K562 (cell line): Measurements from ENCODE around the gene FOSL2. TPM values are rescaled to one million over a fixed set of nuclear protein-coding genes. Genes with fewer than 3 reads are reported as not detected.
A peak's percentile ranks its signal among the peaks of the same experiment; 100 is the strongest.

Experiments
- ATAC-seq: fragments of 200-7000 bp; cut with Tn5 transposase; 3 replicates; pipeline ENCODE4 v1.9.1; 2020; ENCODE audit warnings: moderate library complexity
- BruUV-seq: library from RNA; stranded (reverse); fragments of 400-500 nt; replicated peaks from 2 replicates; lab custom pipeline; 2021; lab: Mats Ljungman, UMichigan
- CTCF ChIA-PET: fragments of 300-600 bp; formaldehyde crosslinking; extraction: SDS; loops from one replicate; lab custom pipeline; 2021; ENCODE audit warnings: low intra/inter-chr PET ratio; lab: Yijun Ruan, JAX
- POLR2A ChIA-PET: fragments of 300-600, 350-650 bp; sonication (Branson Sonifier 250); formaldehyde crosslinking; extraction: SDS; loops from one replicate; lab custom pipeline; 2021; ENCODE audit warnings: antibody characterized with exemption, inconsistent platforms; lab: Yijun Ruan, JAX
- DNase-seq, 4 experiments: peaks; one replicate each; pipeline versions ENCODE4 v3.0.0 to v3.0.0-alpha.2; 2011 to 2018; ENCODE audit warnings: low spot score in 3 of 4, mixed read lengths in 3 of 4; ENCODE audit errors: extremely low read depth in 1 of 4
- FAIRE-seq: peaks from 2 replicates; lab custom pipeline; 2011; peaks lifted over from hg19 to GRCh38; lab: Jason Lieb, UNC
- H2AFZ ChIP-seq: 2 replicates; pipeline ENCODE4 v1.6.0; 2011; ENCODE audit warnings: low read depth, low read length, control low read depth, inconsistent platforms
- H3K27ac ChIP-seq: fragments of 200-600 bp; 3 replicates; pipeline ENCODE4 v1.8.0; 2011; ENCODE audit warnings: low read depth, mild to moderate bottlenecking, control low read depth, inconsistent platforms, low read length, moderate library complexity, mixed read lengths; ENCODE audit errors: extremely low read depth
- H3K27me3 ChIP-seq, 2 experiments: fragments of 300-600 bp in 1 of 2; 2 replicates in 1 of 2; 3 replicates in 1 of 2; pipeline versions ENCODE4 v1.6.0 to v1.8.0; 2011; ENCODE audit warnings: inconsistent platforms in 2 of 2, low read length in 2 of 2, mild to moderate bottlenecking in 1 of 2, mixed read lengths in 1 of 2, moderate library complexity in 1 of 2; ENCODE audit not compliant: control insufficient read depth in 2 of 2, insufficient read depth in 2 of 2
- H3K36me3 ChIP-seq: fragments of 300-600 bp; 3 replicates; pipeline ENCODE4 v1.8.0; 2011; ENCODE audit warnings: mild to moderate bottlenecking, low read length, inconsistent platforms; ENCODE audit not compliant: control insufficient read depth, insufficient read depth
- H3K4me1 ChIP-seq, 2 experiments: fragments of 200-600 bp in 1 of 2; replicated peaks in 1 of 2; 2 replicates in 1 of 2; 3 replicates in 1 of 2; pipeline versions ENCODE4 v1.5.1 to v1.8.0; 2011; ENCODE audit warnings: inconsistent platforms in 2 of 2, low read length in 2 of 2, mild to moderate bottlenecking in 1 of 2, mixed read lengths in 1 of 2, moderate library complexity in 1 of 2; ENCODE audit not compliant: control insufficient read depth in 2 of 2, insufficient read depth in 2 of 2
- H3K4me2 ChIP-seq: 2 replicates; pipeline ENCODE4 v1.6.1; 2011; ENCODE audit warnings: low read length, control low read depth, inconsistent platforms, mixed read lengths; ENCODE audit not compliant: insufficient read depth
- H3K4me3 ChIP-seq: fragments of 200-600 bp; sonication (generic), shearing (Covaris generic); 2 replicates; pipeline ENCODE4 v1.5.1; 2016; ENCODE audit warnings: control low read depth, inconsistent platforms
- H3K79me2 ChIP-seq: fragments of 200-600 bp; 3 replicates; pipeline ENCODE4 v1.8.0; 2011; ENCODE audit warnings: low read length, inconsistent platforms; ENCODE audit not compliant: control insufficient read depth, insufficient read depth
- H3K9ac ChIP-seq, 2 experiments: 2 replicates each; pipeline versions ENCODE4 v1.6.0 to v1.6.1; 2011; ENCODE audit warnings: low read depth in 2 of 2, low read length in 2 of 2, control low read depth in 1 of 2, inconsistent platforms in 1 of 2, mild to moderate bottlenecking in 1 of 2, mixed read lengths in 1 of 2; ENCODE audit not compliant: insufficient read depth in 1 of 2
- H3K9me1 ChIP-seq: one replicate; pipeline ENCODE4 v1.6.0; 2011; ENCODE audit warnings: inconsistent platforms, mild to moderate bottlenecking, low read length, moderate library complexity; ENCODE audit not compliant: control insufficient read depth, insufficient read depth
- H3K9me3 ChIP-seq: replicated peaks from 2 replicates; pipeline ENCODE4 v1.5.1; 2011; ENCODE audit warnings: low read depth, low read length, inconsistent platforms; ENCODE audit not compliant: control insufficient read depth, insufficient read depth
- H4K20me1 ChIP-seq: replicated peaks from 2 replicates; pipeline ENCODE4 v1.6.1; 2011; ENCODE audit warnings: low read length, inconsistent platforms, mixed read lengths; ENCODE audit not compliant: control insufficient read depth, insufficient read depth
- EHMT2 ChIP-seq: fragments of 450-650 bp; IDR thresholded peaks from 2 replicates; pipeline ENCODE4 v1.6.1; 2018; ENCODE audit warnings: antibody characterized with exemption
- ELK3 ChIP-seq: fragments of 450-650 bp; formaldehyde crosslinking; IDR thresholded peaks from 2 replicates; pipeline ENCODE4 v1.4.0; 2020; ENCODE audit warnings: mild to moderate bottlenecking
- FOSL1 ChIP-seq: fragments of 200-800 bp; sonication (Bioruptor generic); conservative IDR thresholded peaks from 2 replicates; pipeline ENCODE4 v1.6.1; 2016; ENCODE audit warnings: missing genetic modification characterization, missing compliant biosample characterization
- FOXO4 ChIP-seq: fragments of 450-650 bp; formaldehyde crosslinking; IDR thresholded peaks from 2 replicates; pipeline ENCODE4 v1.4.0; 2020; ENCODE audit warnings: mild to moderate bottlenecking, moderate library complexity
- FOXP1 ChIP-seq: sonication (generic); formaldehyde crosslinking; IDR thresholded peaks from 2 replicates; pipeline ENCODE4 v1.8.0; 2022; ENCODE audit warnings: mild to moderate bottlenecking, missing genetic modification reagents
- GABPB2 ChIP-seq: fragments of 250-450 bp; sonication (Bioruptor Pico); conservative IDR thresholded peaks from 2 replicates; pipeline ENCODE4 v1.5.1; 2021; ENCODE audit warnings: mild to moderate bottlenecking
- HSF4 ChIP-seq: fragments of 250-450 bp; sonication (Bioruptor Pico); IDR thresholded peaks from 2 replicates; pipeline ENCODE4 v2.1.2; 2022; ENCODE audit warnings: mild to moderate bottlenecking, moderate library complexity, borderline replicate concordance
- NCOA1 ChIP-seq: fragments of 450-650 bp; IDR thresholded peaks from 2 replicates; pipeline ENCODE4 v1.6.1; 2016; ENCODE audit warnings: low read depth
- NR1H2 ChIP-seq: sonication (generic); formaldehyde crosslinking; IDR thresholded peaks from 2 replicates; pipeline ENCODE4 v1.4.0; 2020; ENCODE audit warnings: mild to moderate bottlenecking, missing genetic modification reagents
- PHF21A ChIP-seq: fragments of 450-650 bp; IDR thresholded peaks from 2 replicates; pipeline ENCODE4 v1.6.1; 2017; ENCODE audit warnings: low read depth, borderline replicate concordance
- SOX6 ChIP-seq: fragments of 450-650 bp; IDR thresholded peaks from 2 replicates; pipeline ENCODE4 v1.6.1; 2014; ENCODE audit warnings: mild to moderate bottlenecking
- STAG1 ChIP-seq: sonication (generic); formaldehyde crosslinking; IDR thresholded peaks from 2 replicates; pipeline ENCODE4 v1.5.0; 2020; ENCODE audit warnings: missing genetic modification reagents, borderline replicate concordance
- XRCC3 ChIP-seq: fragments of 450-650 bp; IDR thresholded peaks from 2 replicates; pipeline ENCODE4 v1.6.1; 2017; ENCODE audit warnings: mild to moderate bottlenecking, moderate library complexity
- YBX1 ChIP-seq: fragments of 450-650 bp; IDR thresholded peaks from 2 replicates; pipeline ENCODE4 v1.7.1; 2016; ENCODE audit warnings: mild to moderate bottlenecking
- ZNF277 ChIP-seq: fragments of 250-450 bp; sonication (Bioruptor Pico); IDR thresholded peaks from 2 replicates; pipeline ENCODE4 v1.8.0; 2022; ENCODE audit warnings: inconsistent platforms, mild to moderate bottlenecking, moderate library complexity, borderline replicate concordance
- ZNF444 ChIP-seq: fragments of 250-450 bp; sonication (Bioruptor Pico); IDR thresholded peaks from 2 replicates; pipeline ENCODE4 v1.4.0; 2020; ENCODE audit warnings: mild to moderate bottlenecking, moderate library complexity
- ZNF507 ChIP-seq: conservative IDR thresholded peaks from 2 replicates; pipeline ENCODE4 v1.6.1; 2017; ENCODE audit warnings: missing genetic modification characterization, missing compliant biosample characterization
- ZNF766 ChIP-seq: fragments of 200-800 bp; sonication (Bioruptor generic); conservative IDR thresholded peaks from 2 replicates; pipeline ENCODE4 v1.6.1; 2016; ENCODE audit warnings: missing genetic modification characterization, missing compliant biosample characterization
- WGBS: fragments of 100-300 bp; shearing (Covaris generic); methylation state at CpG from one replicate; pipeline ENCODE4 v1.1.6; 2016; ENCODE audit warnings: low coverage, mixed read lengths; ENCODE audit not compliant: insufficient coverage; ENCODE audit errors: missing lambda C conversion rate; 5-methylcytosine and 5-hydroxymethylcytosine counted together
- in situ Hi-C: fragments of 300-500 bp; cut with MboI; formaldehyde crosslinking; loops from 4 replicates; pipeline ENCODE4 v1.15.0; 2018; ENCODE audit warnings: inconsistent platforms, mixed read lengths
- intact Hi-C: fragments of 100-400 bp; cut with micrococcal nuclease; formaldehyde crosslinking; loops from 2 replicates; pipeline ENCODE4 v1.14.2; 2022
- polyA plus RNA-seq, 8 experiments: library from polyadenylated mRNA; depleted of rRNA in 4 of 8; stranded (reverse) in 5 of 8; unstranded in 3 of 8; fragments of >200 nt; fragmentation: Nextera tagmentation in 2 of 8; fragmentation: Illumina TruSeq in 1 of 8; extraction: Ambion mirVana in 2 of 8; extraction: Trizol in 1 of 8; gene quantifications; 2 replicates each; pipeline versions ENCODE4 v1.2.1 to v1.2.3, GENCODE V29; 2011 to 2014; ENCODE audit warnings: inconsistent platforms in 1 of 8, missing spikeins in 1 of 8
- total RNA-seq, 7 experiments: library from RNA; depleted of rRNA in 6 of 7; stranded (reverse); fragments of >200 nt in 6 of 7; fragmentation: Illumina TruSeq in 2 of 7; extraction: Trizol in 2 of 7; gene quantifications; 2 replicates each; pipeline versions ENCODE4 v1.2.1 to v1.2.3, GENCODE V29; 2011 to 2021; ENCODE audit warnings: low replicate concordance in 1 of 7

FOSL2 gene
- total and polyA plus RNA-seq, 9 of the 15 experiments (the other 6 are each of a cell fraction or from before 2014, with no cell fraction given), result 0.04 to 2.9 (median 0.80) TPM

GRCh38 chr2:28365158-28365557 is 27.5 kb upstream of the FOSL2 start:
- in situ Hi-C loops (no loop called here), intact Hi-C loops (no loop called here)
- Histone ChIP-seq H3K9ac (peak overlapping the region in 1 of 2 experiments; percentile 61; a peak in 1 of 4 replicates), H3K9me3 (no peaks in the 10 kb centered on the region), H3K36me3 (no peaks in the 10 kb centered on the region), H3K79me2 (no peaks in the 10 kb centered on the region), H3K27ac (no peak overlapping the region), H2AFZ (peak overlapping the region; percentile 91), H3K9me1 (no peaks in the 10 kb centered on the region), H4K20me1 (no peaks in the 10 kb centered on the region), H3K27me3 (no peaks in the 10 kb centered on the region), H3K4me3 (no peak overlapping the region), H3K4me1 (peaks cover 45 to 58% of the 10 kb centered on the region in 2 experiments), H3K4me2 (no peak overlapping the region)
- CTCF ChIA-PET, result no interaction called here
- ATAC-seq (no peak), DNase-seq (no peak), FAIRE-seq (peak; percentile 42)
- whole genome bisulfite sequencing, result 79% methylated on average over 7 of the region's 8 CpGs
- POLR2A ChIA-PET, result interaction anchor here (1.9 kb wide), 1 partner anchor 9 kb away, joined by 13 read pairs; no protein-coding TSS in a partner anchor
- BruUV-seq, result no TSS peak
- TF ChIP-seq EHMT2 (no peak), PHF21A (no peak), HSF4 (CRISPR knock-in tag) (no peak), FOSL1 (tag) (no peak), FOXP1 (CRISPR knock-in tag) (no peak), ZNF444 (no peak), ZNF766 (CRISPR knock-in tag) (no peak), XRCC3 (no peak), NR1H2 (CRISPR knock-in tag) (no peak), FOXO4 (CRISPR knock-in tag) (no peak), SOX6 (no peak), NCOA1 (no peak), ZNF507 (tag) (no peak), ELK3 (CRISPR knock-in tag) (no peak), GABPB2 (CRISPR knock-in tag) (no peak), STAG1 (CRISPR knock-in tag) (no peak), YBX1 (no peak), ZNF277 (no peak)
